Dedifferentiated amniotic fluid mesenchymal stem cell (primary cell): ENCODE measurements around the gene STXBP4.

Experiments
- DNase-seq: peaks from one replicate; pipeline ENCODE4 v3.0.0-alpha.2; 2016; ENCODE audit errors: extremely low spot score

STXBP4 gene

GRCh38 chr17:54968262-54968987, at the start of gene STXBP4, which contains the start of gene COX11:
TSS of gene STXBP4 (plus strand) at chr17:54968765. CDS start at chr17:54986220, 17,455 bp downstream.
TSS of gene COX11 (minus strand) at chr17:54968654. CDS start at chr17:54968646, 8 bp downstream.
- peak; percentile 92 for DNase-seq

GRCh38 chr17:54919425-54919824, 49.1 kb upstream of the STXBP4 start:
- no peak for DNase-seq

GRCh38 chr17:54920819-54921218, 47.7 kb upstream of the STXBP4 start:
- no peak for DNase-seq

GRCh38 chr17:54924405-54924804, 44.2 kb upstream of the STXBP4 start:
- DNase-seq, result no peak

GRCh38 chr17:54927525-54927924, 41.0 kb upstream of the STXBP4 start:
- no peak for DNase-seq

GRCh38 chr17:54932711-54933110, 35.9 kb upstream of the STXBP4 start:
- DNase-seq, result no peak

GRCh38 chr17:54933921-54934320, 34.6 kb upstream of the STXBP4 start:
- no peak for DNase-seq

GRCh38 chr17:54935471-54935870, 33.1 kb upstream of the STXBP4 start:
- no peak for DNase-seq

- no peak for DNase-seq
These were observed 31.5 kb upstream of the STXBP4 start for GRCh38 chr17:54937018-54937417.

- no peak for DNase-seq
These were observed 31.1 kb upstream of the STXBP4 start for GRCh38 chr17:54937426-54937825.

- no peak for DNase-seq
These were observed 27.3 kb upstream of the STXBP4 start for GRCh38 chr17:54941285-54941684.

GRCh38 chr17:54944796-54945195, 23.8 kb upstream of the STXBP4 start:
- DNase-seq, result no peak

GRCh38 chr17:54945231-54945630, 23.3 kb upstream of the STXBP4 start:
- no peak for DNase-seq

- DNase-seq, result no peak
These were observed 22.9 kb upstream of the STXBP4 start for GRCh38 chr17:54945671-54946070.

- no peak for DNase-seq
These were observed 21.2 kb upstream of the STXBP4 start for GRCh38 chr17:54947396-54947795.

GRCh38 chr17:54948380-54948779, 20.2 kb upstream of the STXBP4 start:
- no peak for DNase-seq

GRCh38 chr17:54950116-54950515, 18.4 kb upstream of the STXBP4 start:
- DNase-seq, result no peak

- DNase-seq, result no peak
These were observed 17.3 kb upstream of the STXBP4 start for GRCh38 chr17:54951286-54951685.

- no peak for DNase-seq
These were observed 11.8 kb upstream of the STXBP4 start for GRCh38 chr17:54956791-54957190.

GRCh38 chr17:54967621-54968261, 824 bp upstream of the STXBP4 start:
- no peak for DNase-seq

- peak; percentile 31 for DNase-seq
These were observed 395 bp downstream of the STXBP4 start for GRCh38 chr17:54968988-54969332.

- DNase-seq, result no peak
These were observed 1.4 kb downstream of the STXBP4 start for GRCh38 chr17:54969658-54970572.
